ENCODE measurements around the gene UGT1A5.

DNA sequence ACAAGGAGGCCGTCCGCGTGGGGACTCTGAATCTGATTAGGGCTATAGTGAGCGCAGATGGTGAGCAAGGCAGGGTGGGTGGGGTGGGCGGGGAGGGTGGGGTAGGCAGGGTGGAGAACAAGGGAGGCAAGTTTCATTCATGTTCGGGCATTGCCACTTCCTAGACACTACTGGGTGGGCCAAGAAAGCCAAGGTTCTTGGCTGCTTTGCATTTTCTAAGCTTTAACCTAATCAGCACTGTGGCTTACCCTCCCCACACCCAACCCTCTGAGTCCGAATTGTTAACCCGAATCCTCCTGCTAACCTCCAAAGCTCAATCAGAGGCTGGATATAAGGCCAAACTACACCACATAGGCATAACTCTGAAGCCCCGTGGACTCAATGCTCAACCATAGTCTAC is 83.5 kb downstream of the UGT1A5 start:
- TF ChIP-seq, protein P1, sequence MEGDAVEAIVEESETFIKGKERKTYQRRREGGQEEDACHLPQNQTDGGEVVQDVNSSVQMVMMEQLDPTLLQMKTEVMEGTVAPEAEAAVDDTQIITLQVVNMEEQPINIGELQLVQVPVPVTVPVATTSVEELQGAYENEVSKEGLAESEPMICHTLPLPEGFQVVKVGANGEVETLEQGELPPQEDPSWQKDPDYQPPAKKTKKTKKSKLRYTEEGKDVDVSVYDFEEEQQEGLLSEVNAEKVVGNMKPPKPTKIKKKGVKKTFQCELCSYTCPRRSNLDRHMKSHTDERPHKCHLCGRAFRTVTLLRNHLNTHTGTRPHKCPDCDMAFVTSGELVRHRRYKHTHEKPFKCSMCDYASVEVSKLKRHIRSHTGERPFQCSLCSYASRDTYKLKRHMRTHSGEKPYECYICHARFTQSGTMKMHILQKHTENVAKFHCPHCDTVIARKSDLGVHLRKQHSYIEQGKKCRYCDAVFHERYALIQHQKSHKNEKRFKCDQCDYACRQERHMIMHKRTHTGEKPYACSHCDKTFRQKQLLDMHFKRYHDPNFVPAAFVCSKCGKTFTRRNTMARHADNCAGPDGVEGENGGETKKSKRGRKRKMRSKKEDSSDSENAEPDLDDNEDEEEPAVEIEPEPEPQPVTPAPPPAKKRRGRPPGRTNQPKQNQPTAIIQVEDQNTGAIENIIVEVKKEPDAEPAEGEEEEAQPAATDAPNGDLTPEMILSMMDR (conservative IDR thresholded peaks at IDR 0.05; ENCODE audit: low read length) = no peak
- no peak for TF ChIP-seq EZH2phosphoT487 (IDR thresholded peaks at IDR 0.05; ENCODE audit: borderline replicate concordance)
